ENCODE results near the gene ENSA. TPM values are rescaled to one million over a fixed set of nuclear protein-coding genes. Genes with fewer than 3 reads are reported as not detected.
A peak's percentile ranks its signal among the peaks of the same experiment; 100 is the strongest.

The ENSA gene
- polyA plus RNA-seq, 3 donors: 30.6 to 40.3 (median 38.5) TPM

DNA sequence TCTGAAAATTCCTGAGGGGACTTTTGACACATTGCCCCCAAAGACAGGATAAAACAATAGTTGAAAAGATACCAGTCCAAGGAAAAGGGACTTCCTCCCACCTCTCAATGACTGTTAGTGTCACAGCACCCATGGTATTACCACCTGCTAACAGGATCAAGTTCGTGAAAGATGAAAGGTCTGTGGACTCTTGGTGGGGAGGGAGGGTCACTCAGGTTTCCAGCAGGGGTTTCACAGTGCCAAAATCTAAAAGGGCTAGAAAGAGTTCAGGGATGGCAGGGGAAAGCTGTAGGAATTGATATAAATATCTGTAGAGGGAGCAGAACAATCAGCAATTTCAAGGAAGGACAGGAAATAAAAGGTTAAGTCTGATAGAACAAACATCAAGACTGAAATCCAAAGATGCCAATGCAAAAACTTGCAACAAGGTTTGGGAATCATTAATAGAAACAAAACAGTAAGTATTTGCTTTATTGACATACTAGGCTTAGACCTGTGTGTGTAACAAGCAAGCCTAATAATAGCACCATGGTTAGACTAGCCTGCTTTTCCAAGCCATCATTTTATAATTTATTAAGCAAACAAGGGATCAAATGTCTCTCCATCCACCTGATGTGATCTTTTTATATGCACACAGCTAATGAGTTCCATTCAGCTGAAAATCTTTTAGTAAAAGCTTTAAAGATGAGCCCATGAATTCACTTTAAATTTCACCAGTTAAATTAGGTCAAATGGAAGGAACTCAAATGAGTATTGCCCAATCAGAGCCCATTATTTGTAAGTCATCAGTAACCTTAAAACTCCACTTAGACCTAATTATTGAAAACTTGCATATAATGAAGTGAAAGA lies 53.7 kb downstream of the ENSA start:
- H3K36me3 ChIP-seq (replicated peaks in 1 of 2; ENCODE audit: control insufficient read depth in 1 of 2, insufficient read depth in 2 of 2, low read length in 2 of 2): peaks cover 60 to 77% of the 10 kb centered on the region in 2 donors
- peaks cover 87% of the 10 kb centered on the region for H4K20me1 ChIP-seq (ENCODE audit: insufficient read depth, low read length)
- Mint-ChIP-seq H3K27ac (peak overlapping the region; percentile 75 to 98 (median 91)), H3K4me3 (peak overlapping the region; percentile 96 to 99), H3K4me1 (peaks cover 58% of the 10 kb centered on the region), H3K27me3 (ENCODE audit: low read depth in 3 of 3) (peaks cover 0 to 14% (median 2%) of the 10 kb centered on the region in 3 donors), H3K36me3 (peaks cover 64 to 85% of the 10 kb centered on the region in 2 donors), H3K9me3 (peaks cover 5 to 18% (median 12%) of the 10 kb centered on the region in 7 donors)
- peak overlapping the region in 1 of 2 donors; percentile 97 for H3K27ac ChIP-seq (ENCODE audit: low read depth in 1 of 2, low read length in 2 of 2)
- WGBS (ENCODE audit: insufficient coverage): no CpG with 5 or more reads among the region's 1 CpG
- H3K4me1 ChIP-seq (ENCODE audit: control insufficient read depth in 1 of 2, insufficient read depth in 2 of 2, low read length in 2 of 2): peaks cover 38 to 64% of the 10 kb centered on the region in 2 donors
- H3K4me3 ChIP-seq (replicated peaks in 1 of 3; ENCODE audit: low read depth in 2 of 3, low read length in 3 of 3): peak overlapping the region; percentile 81 to 100 (median 100)
- TF ChIP-seq, protein P1, sequence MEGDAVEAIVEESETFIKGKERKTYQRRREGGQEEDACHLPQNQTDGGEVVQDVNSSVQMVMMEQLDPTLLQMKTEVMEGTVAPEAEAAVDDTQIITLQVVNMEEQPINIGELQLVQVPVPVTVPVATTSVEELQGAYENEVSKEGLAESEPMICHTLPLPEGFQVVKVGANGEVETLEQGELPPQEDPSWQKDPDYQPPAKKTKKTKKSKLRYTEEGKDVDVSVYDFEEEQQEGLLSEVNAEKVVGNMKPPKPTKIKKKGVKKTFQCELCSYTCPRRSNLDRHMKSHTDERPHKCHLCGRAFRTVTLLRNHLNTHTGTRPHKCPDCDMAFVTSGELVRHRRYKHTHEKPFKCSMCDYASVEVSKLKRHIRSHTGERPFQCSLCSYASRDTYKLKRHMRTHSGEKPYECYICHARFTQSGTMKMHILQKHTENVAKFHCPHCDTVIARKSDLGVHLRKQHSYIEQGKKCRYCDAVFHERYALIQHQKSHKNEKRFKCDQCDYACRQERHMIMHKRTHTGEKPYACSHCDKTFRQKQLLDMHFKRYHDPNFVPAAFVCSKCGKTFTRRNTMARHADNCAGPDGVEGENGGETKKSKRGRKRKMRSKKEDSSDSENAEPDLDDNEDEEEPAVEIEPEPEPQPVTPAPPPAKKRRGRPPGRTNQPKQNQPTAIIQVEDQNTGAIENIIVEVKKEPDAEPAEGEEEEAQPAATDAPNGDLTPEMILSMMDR (IDR thresholded peaks at IDR 0.05): no peak
- peak in 1 of 3 donors; percentile 51 for DNase-seq
- H3K4me2 ChIP-seq (replicated peaks; ENCODE audit: extremely low read depth, low read length, poor library complexity, severe bottlenecking): peak overlapping the region; percentile 92
- no peaks in the 10 kb centered on the region for H3K9me3 ChIP-seq (replicated peaks in 1 of 2; ENCODE audit: control insufficient read depth in 1 of 2, insufficient read depth in 1 of 2, low read length in 2 of 2)
- H3K79me2 ChIP-seq (ENCODE audit: insufficient read depth, low read length): peaks cover 97% of the 10 kb centered on the region
- H3K9ac ChIP-seq (ENCODE audit: insufficient read depth, low read length, poor library complexity, severe bottlenecking): peak overlapping the region; percentile 100
- intact Hi-C loops (cut with micrococcal nuclease): loop anchor here (2.0 to 5.0 kb wide), 2 partner anchors 13 to 37 kb away; no protein-coding TSS in a partner anchor
- no peaks in the 10 kb centered on the region for H3K27me3 ChIP-seq (ENCODE audit: control insufficient read depth in 2 of 2, insufficient read depth in 2 of 2, low read length in 2 of 2)
- no peak overlapping the region for H2AFZ ChIP-seq (ENCODE audit: insufficient read depth, low read depth, low read length, poor library complexity, severe bottlenecking)

DNA sequence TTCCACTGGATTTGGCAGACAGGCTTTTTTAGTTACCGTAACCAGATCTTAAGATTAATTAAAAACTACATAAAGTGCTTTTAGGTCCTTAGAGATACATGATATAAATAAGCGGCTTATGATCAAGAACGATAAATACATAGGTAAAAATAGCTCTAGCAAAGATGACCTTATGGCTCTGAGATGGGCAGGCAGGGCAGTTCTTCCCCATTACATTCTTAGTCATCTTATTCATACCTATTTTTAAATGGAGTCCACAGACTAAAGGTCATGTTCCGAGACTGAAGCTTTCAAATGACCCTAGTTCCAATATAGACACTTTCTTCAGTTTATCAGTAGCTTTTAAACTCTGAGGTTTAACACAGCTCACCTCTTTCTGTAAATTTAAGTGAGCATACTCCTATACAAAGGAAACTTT lies 54.3 kb downstream of the ENSA start:
- Histone ChIP-seq H3K9ac (ENCODE audit: insufficient read depth, low read length, poor library complexity, severe bottlenecking) (peak overlapping the region; percentile 100), H3K79me2 (ENCODE audit: insufficient read depth, low read length) (peaks cover 98% of the 10 kb centered on the region), H3K27me3 (ENCODE audit: control insufficient read depth in 2 of 2, insufficient read depth in 2 of 2, low read length in 2 of 2) (no peaks in the 10 kb centered on the region), H3K4me2 (replicated peaks; ENCODE audit: extremely low read depth, low read length, poor library complexity, severe bottlenecking) (peak overlapping the region; percentile 92), H3K27ac (ENCODE audit: low read depth in 1 of 2, low read length in 2 of 2) (peak overlapping the region in 1 of 2 donors; percentile 97), H4K20me1 (ENCODE audit: insufficient read depth, low read length) (peaks cover 94% of the 10 kb centered on the region), H3K36me3 (replicated peaks in 1 of 2; ENCODE audit: control insufficient read depth in 1 of 2, insufficient read depth in 2 of 2, low read length in 2 of 2) (peaks cover 60 to 81% of the 10 kb centered on the region in 2 donors), H2AFZ (ENCODE audit: insufficient read depth, low read depth, low read length, poor library complexity, severe bottlenecking) (no peak overlapping the region), H3K9me3 (replicated peaks in 1 of 2; ENCODE audit: control insufficient read depth in 1 of 2, insufficient read depth in 1 of 2, low read length in 2 of 2) (no peaks in the 10 kb centered on the region), H3K4me3 (replicated peaks in 1 of 3; ENCODE audit: low read depth in 2 of 3, low read length in 3 of 3) (peak overlapping the region; percentile 81 to 100 (median 100)), H3K4me1 (ENCODE audit: control insufficient read depth in 1 of 2, insufficient read depth in 2 of 2, low read length in 2 of 2) (peaks cover 36 to 65% of the 10 kb centered on the region in 2 donors)
- peak overlapping the region; percentile 96 to 99 for H3K4me3 Mint-ChIP-seq
- peak overlapping the region; percentile 31 to 98 (median 68) for H3K27ac Mint-ChIP-seq
- 80% methylated on average over 1 of the region's 4 CpGs for WGBS (ENCODE audit: insufficient coverage)
- DNase-seq: no peak
- H3K36me3 Mint-ChIP-seq: peaks cover 70 to 89% of the 10 kb centered on the region in 2 donors
- TF ChIP-seq, protein P1 (IDR thresholded peaks at IDR 0.05): no peak
- peaks cover 5 to 18% (median 12%) of the 10 kb centered on the region in 7 donors for H3K9me3 Mint-ChIP-seq
- H3K27me3 Mint-ChIP-seq (ENCODE audit: low read depth in 3 of 3): peaks cover 0 to 16% (median 2%) of the 10 kb centered on the region in 3 donors
- H3K4me1 Mint-ChIP-seq: peaks cover 58% of the 10 kb centered on the region
- intact Hi-C loops (cut with micrococcal nuclease): loop anchor here in 1 of 2 donors (5.0 kb wide), 1 partner anchor 37 kb away; no protein-coding TSS in a partner anchor
